Measurements from ENCODE around the gene PNPLA5. TPM values are rescaled to one million over a fixed set of nuclear protein-coding genes. Genes with fewer than 3 reads are reported as not detected.

Gene PNPLA5
- total RNA-seq, 1 donor from 2014 or later: not detected

GRCh38 chr22:43838571-43839307, 53.1 kb downstream of the PNPLA5 start:
- Mint-ChIP-seq H3K36me3 (ENCODE audit: unreplicated experiment) (no peaks in the 10 kb centered on the region), H3K4me3 (ENCODE audit: unreplicated experiment) (no peak overlapping the region), H3K27me3 (ENCODE audit: unreplicated experiment) (peaks cover 5% of the 10 kb centered on the region), H3K27ac (ENCODE audit: unreplicated experiment) (no peak overlapping the region), H3K4me1 (ENCODE audit: unreplicated experiment) (no peaks in the 10 kb centered on the region), H3K9me3 (ENCODE audit: unreplicated experiment) (no peaks in the 10 kb centered on the region)
- TF ChIP-seq, protein P1, sequence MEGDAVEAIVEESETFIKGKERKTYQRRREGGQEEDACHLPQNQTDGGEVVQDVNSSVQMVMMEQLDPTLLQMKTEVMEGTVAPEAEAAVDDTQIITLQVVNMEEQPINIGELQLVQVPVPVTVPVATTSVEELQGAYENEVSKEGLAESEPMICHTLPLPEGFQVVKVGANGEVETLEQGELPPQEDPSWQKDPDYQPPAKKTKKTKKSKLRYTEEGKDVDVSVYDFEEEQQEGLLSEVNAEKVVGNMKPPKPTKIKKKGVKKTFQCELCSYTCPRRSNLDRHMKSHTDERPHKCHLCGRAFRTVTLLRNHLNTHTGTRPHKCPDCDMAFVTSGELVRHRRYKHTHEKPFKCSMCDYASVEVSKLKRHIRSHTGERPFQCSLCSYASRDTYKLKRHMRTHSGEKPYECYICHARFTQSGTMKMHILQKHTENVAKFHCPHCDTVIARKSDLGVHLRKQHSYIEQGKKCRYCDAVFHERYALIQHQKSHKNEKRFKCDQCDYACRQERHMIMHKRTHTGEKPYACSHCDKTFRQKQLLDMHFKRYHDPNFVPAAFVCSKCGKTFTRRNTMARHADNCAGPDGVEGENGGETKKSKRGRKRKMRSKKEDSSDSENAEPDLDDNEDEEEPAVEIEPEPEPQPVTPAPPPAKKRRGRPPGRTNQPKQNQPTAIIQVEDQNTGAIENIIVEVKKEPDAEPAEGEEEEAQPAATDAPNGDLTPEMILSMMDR (IDR thresholded peaks at IDR 0.05): no peak
- no peak for DNase-seq (ENCODE audit: extremely low spot score, unreplicated experiment)

DNA sequence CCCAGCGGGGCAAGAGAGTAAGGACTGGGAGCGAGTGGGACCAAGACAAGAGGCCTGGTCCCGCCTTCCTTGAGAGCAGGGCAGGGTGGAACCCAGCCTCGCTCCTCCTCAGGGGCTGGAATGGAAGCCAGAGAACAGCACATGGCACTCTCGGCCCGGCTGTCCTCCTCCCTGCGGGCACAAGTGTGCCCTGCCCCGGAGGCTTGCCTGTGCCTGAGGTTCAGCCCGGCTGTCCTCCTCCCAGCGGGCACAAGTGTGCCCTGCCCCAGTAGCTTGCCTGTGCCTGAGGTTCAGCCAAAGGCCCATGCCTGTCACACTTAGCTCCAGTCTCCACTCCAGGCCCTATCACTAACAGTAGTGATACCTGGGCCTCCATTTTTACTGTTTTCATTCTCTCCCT, 53.7 kb downstream of the PNPLA5 start:
- H3K9me3 Mint-ChIP-seq (ENCODE audit: unreplicated experiment): no peaks in the 10 kb centered on the region
- TF ChIP-seq, protein P1 (IDR thresholded peaks at IDR 0.05): no peak
- no peaks in the 10 kb centered on the region for H3K4me1 Mint-ChIP-seq (ENCODE audit: unreplicated experiment)
- H3K27ac Mint-ChIP-seq (ENCODE audit: unreplicated experiment): no peak overlapping the region
- no peaks in the 10 kb centered on the region for H3K36me3 Mint-ChIP-seq (ENCODE audit: unreplicated experiment)
- H3K4me3 Mint-ChIP-seq (ENCODE audit: unreplicated experiment): no peak overlapping the region
- H3K27me3 Mint-ChIP-seq (ENCODE audit: unreplicated experiment): peaks cover 5% of the 10 kb centered on the region
- no peak for DNase-seq (ENCODE audit: extremely low spot score, unreplicated experiment)

DNA sequence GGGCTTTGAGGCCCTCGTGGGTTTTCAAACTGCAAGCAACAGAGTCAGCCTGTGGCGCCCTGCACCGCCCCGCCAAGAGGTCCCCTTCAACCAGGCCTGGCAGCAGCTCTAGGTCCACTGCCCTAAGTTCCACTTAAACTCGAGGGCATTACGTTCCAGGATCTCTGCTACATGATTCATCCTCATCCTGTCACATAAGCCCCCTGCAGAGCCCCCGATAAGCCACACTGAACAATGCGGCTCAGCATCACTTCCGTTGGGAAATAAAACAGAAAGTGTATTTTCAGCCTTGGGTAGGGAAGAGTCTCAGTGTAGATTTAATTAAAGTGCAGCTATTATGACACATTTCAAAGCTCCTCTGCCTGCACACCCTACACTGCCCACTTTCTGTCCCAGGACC, 54.1 kb downstream of the PNPLA5 start:
- Mint-ChIP-seq H3K4me1 (ENCODE audit: unreplicated experiment) (no peaks in the 10 kb centered on the region), H3K9me3 (ENCODE audit: unreplicated experiment) (no peaks in the 10 kb centered on the region), H3K4me3 (ENCODE audit: unreplicated experiment) (no peak overlapping the region), H3K36me3 (ENCODE audit: unreplicated experiment) (no peaks in the 10 kb centered on the region), H3K27ac (ENCODE audit: unreplicated experiment) (no peak overlapping the region), H3K27me3 (ENCODE audit: unreplicated experiment) (peaks cover 5% of the 10 kb centered on the region)
- DNase-seq (ENCODE audit: extremely low spot score, unreplicated experiment): no peak
- TF ChIP-seq, protein P1 (IDR thresholded peaks at IDR 0.05): no peak

DNA sequence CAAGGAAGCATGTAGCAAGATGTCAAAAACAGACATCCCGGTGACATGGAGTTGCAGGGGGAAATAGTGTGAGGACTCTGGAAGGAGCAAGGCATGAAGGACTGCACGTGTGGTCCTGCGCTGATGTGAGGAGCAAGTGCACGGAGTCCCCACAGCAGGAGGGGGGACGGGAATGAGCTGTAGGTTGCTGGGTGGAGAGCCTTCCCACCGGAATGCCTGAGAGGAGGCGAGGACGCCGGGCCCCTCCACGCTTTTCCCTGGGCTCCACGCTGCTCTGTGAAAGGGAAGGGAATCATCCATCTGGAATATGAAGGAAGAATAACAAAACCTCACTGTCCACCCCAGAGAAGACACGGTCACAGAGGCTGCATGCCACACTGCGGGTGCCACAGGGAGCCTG, 56.1 kb downstream of the PNPLA5 start:
- Mint-ChIP-seq H3K4me3 (ENCODE audit: unreplicated experiment) (no peak overlapping the region), H3K9me3 (ENCODE audit: unreplicated experiment) (no peaks in the 10 kb centered on the region), H3K27me3 (ENCODE audit: unreplicated experiment) (peaks cover 5% of the 10 kb centered on the region), H3K36me3 (ENCODE audit: unreplicated experiment) (no peaks in the 10 kb centered on the region), H3K27ac (ENCODE audit: unreplicated experiment) (no peak overlapping the region), H3K4me1 (ENCODE audit: unreplicated experiment) (no peaks in the 10 kb centered on the region)
- DNase-seq (ENCODE audit: extremely low spot score, unreplicated experiment): no peak
- TF ChIP-seq, protein P1 (IDR thresholded peaks at IDR 0.05): no peak

GRCh38 chr22:43835166-43835565, 56.6 kb downstream of the PNPLA5 start:
- TF ChIP-seq, protein P1 (IDR thresholded peaks at IDR 0.05): no peak
- peaks cover 5% of the 10 kb centered on the region for H3K27me3 Mint-ChIP-seq (ENCODE audit: unreplicated experiment)
- DNase-seq (ENCODE audit: extremely low spot score, unreplicated experiment): no peak
- H3K4me3 Mint-ChIP-seq (ENCODE audit: unreplicated experiment): no peak overlapping the region
- no peaks in the 10 kb centered on the region for H3K4me1 Mint-ChIP-seq (ENCODE audit: unreplicated experiment)
- no peaks in the 10 kb centered on the region for H3K9me3 Mint-ChIP-seq (ENCODE audit: unreplicated experiment)
- no peak overlapping the region for H3K27ac Mint-ChIP-seq (ENCODE audit: unreplicated experiment)
- H3K36me3 Mint-ChIP-seq (ENCODE audit: unreplicated experiment): no peaks in the 10 kb centered on the region
